Measurements from ENCODE around the gene CCL3.
"Not testable (repeated sequence)": the region's sequence is repeated elsewhere in the genome, so short reads cannot be mapped to it uniquely, and the experiment has no call there.

DNA sequence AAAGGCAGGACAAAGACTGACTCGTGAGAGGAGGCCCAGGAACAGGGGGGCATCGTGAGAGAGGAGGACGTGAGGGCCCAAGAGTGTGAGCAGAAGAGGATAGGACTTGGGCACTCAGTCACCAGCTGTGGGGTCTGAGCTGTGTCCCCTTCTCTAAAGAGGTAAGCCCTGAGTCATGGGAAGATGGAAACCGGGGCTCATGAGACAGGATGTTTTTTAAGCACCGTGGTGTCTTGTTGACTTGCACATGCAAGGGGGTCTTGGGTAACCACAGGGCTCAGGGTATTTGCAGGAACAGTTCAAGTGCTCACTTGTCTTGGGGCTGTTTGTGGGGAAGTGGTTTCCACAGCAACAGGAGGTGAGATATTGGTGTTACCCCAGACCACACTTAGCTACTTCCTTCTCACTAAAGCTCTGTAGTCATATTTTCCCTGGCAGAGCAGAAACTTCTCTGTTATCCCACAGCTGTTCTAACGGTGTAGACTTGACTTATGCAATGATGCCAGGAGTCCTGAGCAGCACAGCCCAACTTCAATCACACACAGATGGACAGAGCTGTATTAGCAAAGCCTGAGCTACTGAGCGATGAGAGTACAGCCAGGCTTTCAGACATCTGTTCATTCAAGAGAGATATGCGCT is 7.3 kb downstream of the CCL3 start:
- TF ChIP-seq, protein P1, sequence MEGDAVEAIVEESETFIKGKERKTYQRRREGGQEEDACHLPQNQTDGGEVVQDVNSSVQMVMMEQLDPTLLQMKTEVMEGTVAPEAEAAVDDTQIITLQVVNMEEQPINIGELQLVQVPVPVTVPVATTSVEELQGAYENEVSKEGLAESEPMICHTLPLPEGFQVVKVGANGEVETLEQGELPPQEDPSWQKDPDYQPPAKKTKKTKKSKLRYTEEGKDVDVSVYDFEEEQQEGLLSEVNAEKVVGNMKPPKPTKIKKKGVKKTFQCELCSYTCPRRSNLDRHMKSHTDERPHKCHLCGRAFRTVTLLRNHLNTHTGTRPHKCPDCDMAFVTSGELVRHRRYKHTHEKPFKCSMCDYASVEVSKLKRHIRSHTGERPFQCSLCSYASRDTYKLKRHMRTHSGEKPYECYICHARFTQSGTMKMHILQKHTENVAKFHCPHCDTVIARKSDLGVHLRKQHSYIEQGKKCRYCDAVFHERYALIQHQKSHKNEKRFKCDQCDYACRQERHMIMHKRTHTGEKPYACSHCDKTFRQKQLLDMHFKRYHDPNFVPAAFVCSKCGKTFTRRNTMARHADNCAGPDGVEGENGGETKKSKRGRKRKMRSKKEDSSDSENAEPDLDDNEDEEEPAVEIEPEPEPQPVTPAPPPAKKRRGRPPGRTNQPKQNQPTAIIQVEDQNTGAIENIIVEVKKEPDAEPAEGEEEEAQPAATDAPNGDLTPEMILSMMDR (IDR thresholded peaks at IDR 0.05): not testable (repeated sequence)
- not testable (repeated sequence) for TF ChIP-seq POLR2A (IDR thresholded peaks at IDR 0.05)

All from thyroid gland (tissue), 4 donors.